GM18508 (cell line): ENCODE data around the gene ZBTB16.

ENCODE experiments used
- ATAC-seq: cut with Tn5 transposase; IDR thresholded peaks from one replicate; pipeline ENCODE4 v1.9.1; 2021; ENCODE audit warnings: moderate number of reproducible peaks; ENCODE audit not compliant: insufficient read depth, unreplicated experiment

The ZBTB16 gene

GRCh38 chr11:114063149-114063828, 3.8 kb downstream of the ZBTB16 start:
- no peak for ATAC-seq

- no peak for ATAC-seq
These were observed 4.3 kb downstream of the ZBTB16 start for GRCh38 chr11:114063829-114064201.

GRCh38 chr11:114064216-114064615, 4.7 kb downstream of the ZBTB16 start:
- no peak for ATAC-seq

DNA sequence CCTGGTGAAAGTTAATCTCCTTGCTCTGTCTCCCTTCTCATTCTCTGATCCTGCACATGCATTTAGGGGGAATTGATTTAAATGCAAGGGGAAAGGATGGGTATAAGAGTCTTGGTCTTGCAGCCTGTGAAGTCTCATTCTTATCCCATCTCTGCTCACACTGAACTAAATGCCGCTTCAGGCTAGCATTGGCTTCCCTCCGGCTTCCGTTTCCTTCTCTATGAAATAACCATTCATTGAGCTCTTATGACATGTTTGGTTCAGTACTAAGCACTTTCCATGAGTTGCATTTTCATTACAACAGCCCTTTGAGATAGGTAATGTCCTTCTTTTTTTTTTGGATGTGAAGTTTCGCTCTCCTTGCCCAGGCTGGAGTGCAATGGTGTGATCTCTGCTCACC, 5.6 kb downstream of the ZBTB16 start:
- ATAC-seq, result no peak

- ATAC-seq, result no peak
These were observed 6.6 kb downstream of the ZBTB16 start for GRCh38 chr11:114066046-114066648.

DNA sequence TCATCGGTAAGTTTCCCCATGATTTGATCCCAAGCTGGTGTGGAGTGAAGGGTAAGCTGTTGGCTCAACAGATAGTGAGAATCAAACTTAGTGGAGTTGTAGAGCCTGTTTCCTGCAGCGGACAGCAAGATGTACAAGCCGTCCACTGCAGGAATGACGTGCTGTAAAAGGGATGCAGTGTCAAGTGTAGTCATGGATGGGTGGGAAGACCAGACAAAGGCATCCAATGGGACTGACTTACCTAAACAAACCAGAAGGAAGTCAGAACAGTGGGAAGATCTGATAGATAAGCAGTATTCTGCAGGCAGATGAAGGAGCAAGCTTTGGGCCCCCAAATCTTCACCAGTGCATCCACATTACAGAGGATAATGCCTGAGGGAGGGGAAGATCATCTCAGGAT, 8.8 kb downstream of the ZBTB16 start:
- ATAC-seq, result no peak

DNA sequence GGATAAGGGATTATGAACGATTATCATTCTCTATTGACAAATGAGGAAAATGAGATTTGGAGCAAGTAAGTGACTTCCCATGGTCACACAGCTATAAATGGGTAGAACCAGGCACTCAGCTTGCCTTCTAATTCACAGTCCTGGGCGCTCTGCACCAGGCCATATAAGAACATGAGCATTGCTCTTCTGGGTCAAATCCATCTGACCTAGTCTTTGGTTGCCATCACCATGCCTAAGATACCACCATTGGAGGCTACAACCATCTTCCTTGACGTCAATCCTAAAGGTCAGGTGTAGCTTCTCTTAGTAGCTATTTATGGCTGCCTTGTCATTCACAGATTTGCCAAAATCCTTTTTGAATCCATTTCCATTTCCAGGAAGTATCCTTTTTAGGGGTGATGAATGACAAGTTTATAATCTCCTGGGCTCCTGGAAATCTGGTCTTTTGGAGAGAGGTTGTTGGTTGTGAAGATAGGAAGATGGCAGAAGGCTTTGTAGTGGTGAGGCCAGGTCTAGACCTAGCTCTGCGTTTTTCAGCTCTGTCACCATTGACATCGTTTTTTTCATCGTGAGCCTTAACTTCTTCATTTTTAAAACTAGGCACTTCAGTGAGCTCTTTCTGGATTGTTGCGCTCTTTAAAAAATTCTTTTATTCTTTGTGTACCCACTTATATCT, 11.1 kb downstream of the ZBTB16 start:
- ATAC-seq, result no peak

DNA sequence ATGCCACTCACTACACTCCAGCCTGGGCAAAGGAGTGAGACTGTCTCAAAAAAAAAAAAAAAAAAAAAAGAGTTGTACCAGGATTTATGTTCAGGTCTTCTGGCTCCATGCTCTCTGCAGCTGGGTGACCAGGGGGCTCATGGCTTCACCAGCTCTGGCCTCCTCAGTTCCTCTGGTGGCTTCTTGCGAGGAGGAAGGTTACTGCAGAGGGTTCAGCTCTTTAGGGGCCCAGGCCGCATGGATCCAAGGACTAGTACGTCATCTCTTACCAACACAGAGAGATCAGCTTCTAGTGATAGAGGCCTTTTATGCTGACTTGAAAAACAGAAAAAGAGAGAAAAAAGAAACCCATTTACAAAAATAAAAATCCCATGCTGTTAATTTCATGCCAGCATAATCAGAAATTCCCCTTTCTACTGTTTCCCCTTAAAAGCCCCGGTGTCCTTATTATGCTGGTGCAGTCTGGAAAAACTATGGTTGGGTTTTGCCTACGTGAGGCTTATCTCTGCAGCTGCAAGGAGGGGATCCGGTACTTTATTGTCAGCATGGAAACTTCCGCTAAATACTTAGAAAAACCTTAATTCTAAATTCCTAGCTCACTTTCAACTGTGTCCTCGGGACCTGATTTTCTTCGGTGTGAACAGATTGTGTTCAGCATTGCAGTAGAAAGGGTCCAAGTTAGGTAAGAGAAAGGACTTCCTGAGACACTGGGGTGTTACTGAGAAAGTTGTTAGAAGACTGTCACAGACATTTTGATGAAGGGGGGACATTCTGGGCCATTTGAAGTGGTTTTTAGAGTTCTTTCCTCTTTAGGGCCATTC, 13.7 kb downstream of the ZBTB16 start:
- ATAC-seq, result no peak

DNA sequence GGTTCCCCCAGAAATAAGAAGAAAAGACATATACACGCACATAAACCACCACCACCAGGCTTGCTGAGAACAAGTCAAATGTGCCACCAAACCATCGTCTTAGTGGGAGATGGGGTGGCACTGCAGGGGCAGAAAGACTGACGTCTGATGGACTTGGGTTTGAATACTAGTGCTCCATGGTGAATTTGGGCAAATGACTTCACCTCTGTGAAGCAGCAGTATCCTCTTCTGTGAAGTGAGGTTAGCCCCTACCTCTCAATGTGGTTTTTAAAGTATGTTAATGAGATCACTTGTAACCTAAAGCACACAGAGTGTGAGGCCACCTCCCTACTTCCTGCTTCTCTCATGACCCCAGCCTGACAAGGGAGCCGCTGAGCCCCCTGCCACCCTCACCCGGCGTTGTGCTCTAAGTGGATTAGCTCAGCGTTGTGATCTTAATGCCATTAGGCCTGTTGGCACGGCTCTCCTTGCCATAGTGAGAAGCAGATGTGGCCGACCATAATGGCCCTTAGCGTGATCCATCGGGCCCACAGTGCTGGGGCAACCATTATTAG, 14.4 kb downstream of the ZBTB16 start:
- no peak for ATAC-seq

DNA sequence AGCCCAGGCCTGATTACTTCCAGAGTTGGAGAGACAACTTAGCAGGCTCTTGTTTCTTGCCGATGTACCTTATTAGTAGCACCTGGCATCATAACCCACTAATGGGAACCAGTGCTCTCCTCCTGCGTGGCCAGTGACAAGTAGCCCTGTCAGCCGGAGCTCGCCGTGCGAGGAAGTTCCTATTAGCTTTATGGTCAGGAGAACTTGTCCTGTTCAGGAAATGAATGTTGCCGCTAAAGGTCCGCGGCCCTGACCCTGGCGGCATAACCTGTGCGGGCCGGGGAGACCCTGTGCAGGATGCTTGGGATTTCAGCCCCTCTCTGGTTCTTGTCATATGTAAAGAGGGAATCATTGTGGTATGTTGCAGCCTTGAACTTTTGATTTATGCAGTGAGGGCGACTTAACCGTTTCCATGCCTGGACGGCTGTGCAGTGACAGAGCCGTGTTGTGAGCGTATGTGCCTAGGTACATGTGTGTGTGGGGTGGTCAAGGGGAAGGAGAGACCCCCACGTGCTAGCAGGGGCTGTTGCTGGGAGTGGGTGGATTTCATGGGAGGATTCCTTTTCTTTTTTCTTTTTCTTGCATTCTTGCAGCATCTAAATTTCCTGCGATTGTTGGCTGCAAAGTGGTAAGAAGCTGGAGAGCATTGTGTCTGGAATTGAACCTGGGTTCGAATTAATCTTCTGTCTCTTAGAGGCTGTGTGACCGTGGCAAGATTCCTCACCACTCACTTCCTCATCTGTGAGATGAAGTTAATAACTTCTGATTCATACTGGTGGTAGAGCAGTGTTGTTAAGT, 15.2 kb downstream of the ZBTB16 start:
- no peak for ATAC-seq

DNA sequence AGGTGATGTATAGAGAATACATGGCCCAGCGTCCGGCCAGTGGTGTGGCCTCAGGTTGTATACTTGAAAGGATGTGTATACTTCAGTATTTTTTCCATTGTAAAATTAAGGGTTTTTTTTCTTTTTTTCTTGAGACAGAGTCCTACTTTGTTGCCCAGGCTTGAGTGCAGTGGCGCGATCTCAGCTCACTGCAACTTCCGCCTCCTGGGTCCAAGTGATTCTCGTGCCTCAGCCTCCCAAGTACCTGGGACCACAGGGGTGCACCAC, 15.8 kb downstream of the ZBTB16 start:
- ATAC-seq, result no peak

GRCh38 chr11:114075891-114076441, 16.5 kb downstream of the ZBTB16 start:
- ATAC-seq, result no peak

- ATAC-seq, result no peak
These were observed 17.4 kb downstream of the ZBTB16 start for GRCh38 chr11:114076921-114077331.

DNA sequence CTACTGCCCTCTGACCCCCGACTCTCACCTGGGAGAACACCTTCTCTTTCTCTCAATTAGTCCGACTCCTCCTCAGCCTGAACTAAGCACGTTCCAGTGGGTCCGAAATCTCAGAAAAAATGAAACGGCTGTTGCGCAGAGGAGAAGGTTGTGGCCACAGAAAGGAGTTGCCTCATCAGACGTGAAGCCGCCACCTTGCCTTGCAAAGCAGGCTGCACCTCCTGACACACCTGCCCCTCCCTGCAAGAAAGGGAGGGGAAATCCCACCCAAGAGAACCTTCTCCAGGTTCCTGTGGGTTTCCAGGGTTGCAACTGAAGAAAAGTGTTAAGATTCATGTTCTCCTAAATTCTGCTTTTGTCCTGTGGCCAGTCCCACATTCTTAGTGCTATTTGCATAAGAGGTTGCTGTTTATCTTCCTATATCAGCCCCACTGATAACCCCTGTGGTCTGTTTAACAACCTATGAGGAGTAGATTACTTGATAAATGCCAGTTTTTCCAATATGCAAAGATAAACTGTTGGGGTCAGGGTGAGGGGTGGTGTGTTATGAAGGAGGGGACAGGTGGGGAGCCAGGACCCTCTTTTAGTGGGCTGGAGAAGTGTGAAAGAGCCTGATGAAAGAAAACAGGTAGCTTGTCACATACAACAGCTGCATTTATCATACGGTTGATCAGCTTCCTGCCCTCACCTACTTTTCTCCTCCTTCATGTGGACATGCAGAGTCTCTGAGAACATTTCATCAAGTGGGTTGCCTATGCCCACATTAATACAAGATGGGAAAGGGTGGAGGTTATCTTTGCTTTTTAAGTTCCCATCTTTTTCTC, 18.2 kb downstream of the ZBTB16 start:
- no peak for ATAC-seq

DNA sequence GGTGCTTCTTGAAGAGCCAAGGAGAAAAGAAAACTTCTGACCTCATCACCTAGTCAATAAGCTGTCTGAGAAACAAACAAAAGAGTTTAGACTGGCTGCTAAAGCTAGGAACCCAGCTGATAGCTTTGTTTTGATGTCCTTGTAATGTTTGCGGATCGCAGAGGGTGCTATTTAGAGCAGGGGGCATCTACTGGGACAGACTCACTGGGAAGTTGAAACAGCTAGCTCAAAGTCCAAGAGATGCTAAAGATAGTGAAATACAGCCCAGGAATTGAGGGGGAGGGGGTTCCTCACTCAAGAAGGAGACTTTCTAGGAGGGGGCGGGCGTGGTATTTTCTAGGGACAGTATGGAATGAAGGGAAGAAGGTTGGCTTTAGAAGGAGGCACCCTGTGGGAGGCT, 18.9 kb downstream of the ZBTB16 start:
- no peak for ATAC-seq

GRCh38 chr11:114079511-114080065, 20.1 kb downstream of the ZBTB16 start:
- no peak for ATAC-seq

GRCh38 chr11:114080219-114080618, 20.7 kb downstream of the ZBTB16 start:
- no peak for ATAC-seq

DNA sequence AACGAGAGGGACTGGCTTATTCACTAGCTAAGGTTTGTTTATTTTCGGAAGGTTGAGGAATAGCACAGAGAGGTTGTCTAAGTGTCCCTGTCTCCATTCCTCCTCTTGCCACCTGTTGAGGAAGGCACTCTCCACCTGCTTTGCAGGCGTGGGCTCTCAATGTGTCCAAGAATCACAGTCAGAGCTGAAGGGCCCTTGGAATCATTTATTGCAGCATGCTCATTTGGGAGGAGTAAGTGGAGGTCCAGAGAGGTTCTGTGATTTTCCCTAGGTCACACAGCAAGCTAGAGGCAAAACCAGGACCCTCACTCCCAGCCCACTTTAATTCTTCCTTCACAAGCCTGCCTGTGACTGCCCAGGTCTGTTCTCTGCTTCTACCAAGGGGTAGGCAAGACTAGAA, 21.3 kb downstream of the ZBTB16 start:
- ATAC-seq, result no peak
